Keratinocyte (primary cell): ENCODE measurements around the gene PAX8. TPM values are rescaled to one million over a fixed set of nuclear protein-coding genes. Genes with fewer than 3 reads are reported as not detected.

Source experiments
- DNase-seq: peaks from one replicate; pipeline ENCODE4 v3.0.0-alpha.2; 2011; ENCODE audit warnings: low read depth, missing footprints, low spot score
- FAIRE-seq: peaks from 2 replicates; lab custom pipeline; 2011; peaks lifted over from hg19 to GRCh38; lab: Jason Lieb, UNC
- H2AFZ ChIP-seq: 2 replicates; pipeline ENCODE4 v1.6.0; 2012; ENCODE audit warnings: low read length, control low read depth, inconsistent platforms; ENCODE audit not compliant: control insufficient read depth
- H3K27ac ChIP-seq: 2 replicates; pipeline ENCODE4 v1.5.1; 2011; ENCODE audit warnings: low read length; ENCODE audit not compliant: control insufficient read depth, insufficient read depth
- H3K27me3 ChIP-seq: 3 replicates; pipeline ENCODE4 v1.6.0; 2011; ENCODE audit warnings: low read length; ENCODE audit not compliant: control insufficient read depth, insufficient read depth; ENCODE audit errors: extremely low read depth
- H3K36me3 ChIP-seq, 2 experiments: 2 replicates in 1 of 2; 3 replicates in 1 of 2; pipeline ENCODE4 v1.5.1; 2011; ENCODE audit warnings: low read length in 2 of 2, mild to moderate bottlenecking in 1 of 2; ENCODE audit not compliant: control insufficient read depth in 2 of 2, insufficient read depth in 2 of 2; ENCODE audit errors: extremely low read depth in 1 of 2
- H3K4me1 ChIP-seq: 3 replicates; pipeline ENCODE4 v1.5.1; 2011; ENCODE audit warnings: low read length; ENCODE audit not compliant: control insufficient read depth, insufficient read depth; ENCODE audit errors: extremely low read depth
- H3K4me2 ChIP-seq: 3 replicates; pipeline ENCODE4 v1.6.0; 2011; ENCODE audit warnings: low read depth, low read length; ENCODE audit not compliant: control insufficient read depth, insufficient read depth; ENCODE audit errors: extremely low read depth
- H3K4me3 ChIP-seq, 3 experiments: fragments of 200-600 bp in 1 of 3; sonication (generic) in 1 of 3; 2 replicates in 2 of 3; 3 replicates in 1 of 3; pipeline ENCODE4 v1.5.1; 2011 to 2016; ENCODE audit warnings: low read length in 3 of 3, mild to moderate bottlenecking in 3 of 3, control low read depth in 2 of 3, inconsistent platforms in 1 of 3, low read depth in 1 of 3, mixed read lengths in 1 of 3, mixed run types in 1 of 3, moderate library complexity in 1 of 3; ENCODE audit not compliant: control insufficient read depth in 2 of 3, insufficient read depth in 2 of 3; ENCODE audit errors: extremely low read depth in 1 of 3
- H3K79me2 ChIP-seq: 2 replicates; pipeline ENCODE4 v1.6.0; 2012; ENCODE audit warnings: low read length; ENCODE audit not compliant: control insufficient read depth, insufficient read depth
- H3K9ac ChIP-seq: 3 replicates; pipeline ENCODE4 v1.6.0; 2011; ENCODE audit warnings: low read length; ENCODE audit not compliant: control insufficient read depth, insufficient read depth; ENCODE audit errors: extremely low read depth
- H3K9me1 ChIP-seq: 3 replicates; pipeline ENCODE4 v1.6.0; 2011; ENCODE audit warnings: low read length; ENCODE audit not compliant: control insufficient read depth, insufficient read depth; ENCODE audit errors: extremely low read depth
- H3K9me3 ChIP-seq: 2 replicates; pipeline ENCODE4 v1.5.1; 2012; ENCODE audit warnings: low read depth, low read length; ENCODE audit not compliant: control insufficient read depth
- H4K20me1 ChIP-seq: 3 replicates; pipeline ENCODE4 v1.6.0; 2011; ENCODE audit warnings: low read length; ENCODE audit not compliant: control insufficient read depth, insufficient read depth; ENCODE audit errors: extremely low read depth
- CTCF ChIP-seq, 3 experiments: IDR thresholded peaks in 1 of 3; conservative IDR thresholded peaks in 1 of 3; optimal IDR thresholded peaks in 1 of 3; 2 replicates in 2 of 3; 3 replicates in 1 of 3; pipeline versions ENCODE3 to v1.5.1; 2011; ENCODE audit warnings: low read length in 3 of 3, mild to moderate bottlenecking in 3 of 3, moderate library complexity in 2 of 3, control low read depth in 1 of 3, inconsistent platforms in 1 of 3; ENCODE audit not compliant: insufficient read depth in 2 of 3; ENCODE audit errors: extremely low read depth in 1 of 3
- EZH2 ChIP-seq: IDR thresholded peaks from one replicate; pipeline ENCODE4 v1.6.1; 2012; ENCODE audit warnings: inconsistent platforms, mild to moderate bottlenecking, low read length, moderate library complexity
- dilution Hi-C: fragments of 300-500 bp; cut with MboI; formaldehyde crosslinking; loops from one replicate; pipeline ENCODE4 v1.7.0; 2020; ENCODE audit warnings: low sequenced_read_pairs; ENCODE audit not compliant: extremely low pct_ligation_motif_present
- polyA plus RNA-seq, 5 experiments: library from polyadenylated mRNA; depleted of rRNA in 3 of 5; stranded (reverse) in 3 of 5; stranded (forward) in 1 of 5; unstranded in 1 of 5; fragments of >200 nt; gene quantifications; 1 replicate in 1 of 5; 2 replicates in 3 of 5; 3 replicates in 1 of 5; pipeline versions ENCODE4 v1.2.1 to v1.2.3, GENCODE V29; 2011 to 2012; ENCODE audit warnings: missing spikeins in 2 of 5, low read depth in 1 of 5, low replicate concordance in 1 of 5

The PAX8 gene
- polyA plus RNA-seq, 1 donor (not counting 4 experiments of a cell fraction or from before 2014, with no cell fraction given) = 3.4 TPM

GRCh38 chr2:113273027-113273551, 5.6 kb downstream of the PAX8 start:
- Histone ChIP-seq H3K27ac (no peak overlapping the region), H3K79me2 (no peaks in the 10 kb centered on the region), H3K9me1 (no peaks in the 10 kb centered on the region), H3K27me3 (peaks cover 31% of the 10 kb centered on the region), H2AFZ (no peak overlapping the region), H4K20me1 (no peaks in the 10 kb centered on the region), H3K4me1 (no peaks in the 10 kb centered on the region), H3K36me3 (no peaks in the 10 kb centered on the region), H3K4me2 (no peak overlapping the region), H3K4me3 (no peak overlapping the region), H3K9ac (no peak overlapping the region), H3K9me3 (peaks cover 2% of the 10 kb centered on the region)
- FAIRE-seq = no peak
- TF ChIP-seq CTCF (optimal IDR thresholded peaks at IDR 0.05 in 1 of 3, IDR thresholded peaks at IDR 0.05 in 1 of 3, conservative IDR thresholded peaks at IDR 0.05 in 1 of 3; ENCODE audit: extremely low read depth in 1 of 3, insufficient read depth in 2 of 3, low read length in 3 of 3) = no peak
- TF ChIP-seq EZH2 = no peak
- no peak for DNase-seq
- dilution Hi-C loops = no loop called here

DNA sequence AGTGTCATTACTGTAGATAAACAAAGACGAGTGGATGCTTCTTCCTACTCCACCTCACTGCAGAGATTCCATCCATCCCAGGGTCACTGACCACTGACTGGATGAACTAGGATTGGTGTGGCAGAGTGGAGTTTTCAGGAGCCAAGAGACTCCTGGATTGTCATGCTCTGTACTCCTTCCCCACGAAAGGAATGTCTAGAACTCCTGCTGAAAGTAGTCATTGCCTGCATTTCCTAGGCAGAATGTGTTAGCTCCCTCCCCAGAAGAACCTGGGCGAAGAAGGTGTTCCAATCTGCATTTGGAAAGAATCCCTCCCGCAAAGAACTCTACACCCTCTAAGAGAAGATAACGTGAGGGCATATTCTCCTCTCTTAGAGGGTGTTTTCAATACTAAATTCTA, 6.2 kb downstream of the PAX8 start:
- Histone ChIP-seq H3K27me3 (peaks cover 25% of the 10 kb centered on the region), H2AFZ (no peak overlapping the region), H3K4me3 (no peak overlapping the region), H4K20me1 (no peaks in the 10 kb centered on the region), H3K9me1 (no peaks in the 10 kb centered on the region), H3K79me2 (no peaks in the 10 kb centered on the region), H3K27ac (no peak overlapping the region), H3K4me2 (no peak overlapping the region), H3K4me1 (no peaks in the 10 kb centered on the region), H3K9me3 (peaks cover 2% of the 10 kb centered on the region), H3K36me3 (no peaks in the 10 kb centered on the region), H3K9ac (no peak overlapping the region)
- FAIRE-seq (no peak), DNase-seq (no peak)
- no peak for TF ChIP-seq EZH2
- TF ChIP-seq CTCF (optimal IDR thresholded peaks at IDR 0.05 in 1 of 3, IDR thresholded peaks at IDR 0.05 in 1 of 3, conservative IDR thresholded peaks at IDR 0.05 in 1 of 3; ENCODE audit: extremely low read depth in 1 of 3, insufficient read depth in 2 of 3, low read length in 3 of 3) = no peak
- dilution Hi-C loops = no loop called here
